Measurements from ENCODE around the gene TBPL1. TPM values are rescaled to one million over a fixed set of nuclear protein-coding genes. Genes with fewer than 3 reads are reported as not detected.
"Not testable (repeated sequence)": the region's sequence is repeated elsewhere in the genome, so short reads cannot be mapped to it uniquely, and the experiment has no call there.

TBPL1 gene
- total RNA-seq, 8 experiments from 2014 or later = 24.7 to 98.6 (median 56.9) TPM

DNA sequence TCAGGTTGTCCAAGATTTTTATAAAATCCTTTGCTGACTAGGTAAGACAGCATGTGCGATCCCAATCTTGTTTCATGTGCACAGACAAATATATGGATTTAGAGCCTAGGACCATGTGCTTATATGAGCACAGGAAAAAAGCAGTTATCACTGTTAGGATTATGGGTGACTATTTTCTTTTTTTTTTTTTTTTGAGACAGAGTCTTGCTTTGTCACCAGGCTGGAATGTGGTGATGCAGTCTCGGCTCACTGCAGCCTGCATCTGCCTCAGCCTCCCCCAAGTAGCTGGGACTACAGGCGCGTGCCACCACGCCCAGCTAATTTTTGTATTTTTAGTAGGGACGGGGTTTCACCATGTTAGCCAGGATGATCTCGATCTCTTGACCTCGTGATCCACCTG, 14.8 kb downstream of the TBPL1 start:
- ATAC-seq (replicated peaks in 6 of 8) = peak in 6 of 8 experiments; percentile 26 to 88 (median 38)
- peaks cover 6 to 20% of the 10 kb centered on the region in 2 donors for H3K4me1 ChIP-seq (replicated peaks in 1 of 2)
- H3K27ac ChIP-seq; in situ Hi-C loops (cut with MboI; ENCODE audit: low pct_unique_long_range_greater_than_20kb in 2 of 9, low sequenced_read_pairs in 9 of 9, unreplicated experiment in 9 of 9); H3K4me3 ChIP-seq: not testable (repeated sequence)
- 75 to 100% (median 93%) methylated on average over 1 to 8 of the region's 8 CpGs; no CpG with 5 or more reads in 3 of the 10 experiments for WGBS, 10 experiments

DNA sequence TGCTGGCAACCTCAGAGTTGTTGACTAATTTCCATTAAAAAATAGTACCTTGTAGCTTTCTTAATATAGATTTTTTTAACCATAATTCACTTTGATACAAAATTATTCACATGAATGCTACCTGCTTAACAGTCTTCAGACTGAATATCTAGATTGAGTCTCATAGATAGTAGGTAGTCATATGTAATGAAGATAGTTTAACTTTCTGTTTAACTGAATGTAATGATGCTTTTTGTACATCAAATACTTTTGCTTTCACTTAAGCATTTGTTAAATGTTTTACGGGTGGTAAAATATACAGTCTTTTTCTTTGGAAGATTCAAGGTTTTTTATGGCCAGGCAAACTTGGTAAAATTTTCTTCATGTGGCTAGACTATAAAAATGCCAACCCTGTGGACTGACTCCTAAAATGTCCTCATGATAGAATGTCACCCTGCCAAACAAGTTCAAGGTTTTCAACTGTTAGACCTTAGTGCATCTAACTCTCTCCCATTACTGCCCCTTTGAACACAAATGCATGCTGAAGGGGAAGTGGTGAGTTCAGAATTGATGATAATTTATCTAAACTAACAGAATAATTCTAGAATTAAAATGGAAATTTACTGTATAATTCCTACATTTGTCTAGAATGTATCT, 16.4 kb downstream of the TBPL1 start:
- Histone ChIP-seq H3K4me3 (no peak overlapping the region), H3K4me1 (replicated peaks in 1 of 2) (peaks cover 6 to 20% of the 10 kb centered on the region in 2 donors), H3K27ac (no peak overlapping the region)
- ATAC-seq (replicated peaks in 6 of 8) = no peak
- WGBS, 10 experiments = 64 to 100% (median 100%) methylated on average over 1 of the region's 1 CpG; no CpG with 5 or more reads in 1 of the 10 experiments
- in situ Hi-C loops (cut with MboI; ENCODE audit: low pct_unique_long_range_greater_than_20kb in 2 of 9, low sequenced_read_pairs in 9 of 9, unreplicated experiment in 9 of 9) = no loop called here

DNA sequence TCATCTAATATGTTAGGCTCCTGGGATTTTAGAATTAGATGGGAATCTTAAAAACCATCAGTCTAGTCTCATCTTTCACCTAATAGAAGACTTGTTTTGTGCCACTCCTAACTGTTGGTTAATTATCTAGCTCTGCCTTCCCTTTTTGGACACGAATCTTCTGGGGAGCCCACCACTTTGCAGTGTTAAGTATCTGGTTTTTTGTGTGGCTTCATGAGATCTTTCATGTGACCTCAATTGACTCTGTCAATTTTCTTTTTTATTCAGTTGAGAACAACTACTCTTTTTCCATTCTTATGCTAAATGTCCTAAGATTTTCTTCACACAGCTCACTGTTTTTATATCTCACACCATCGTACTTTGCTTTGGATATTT, 16.9 kb downstream of the TBPL1 start:
- H3K4me3 ChIP-seq = no peak overlapping the region
- WGBS, 10 experiments = 0 to 88% (median 39%) methylated on average over 1 to 2 of the region's 2 CpGs; no CpG with 5 or more reads in 1 of the 10 experiments
- ATAC-seq (replicated peaks in 6 of 8) = no peak
- in situ Hi-C loops (cut with MboI; ENCODE audit: low pct_unique_long_range_greater_than_20kb in 2 of 9, low sequenced_read_pairs in 9 of 9, unreplicated experiment in 9 of 9) = loop anchor here in 1 of 9 experiments (10.0 kb wide), 1 partner anchor 95 kb away; no protein-coding TSS in a partner anchor
- H3K4me1 ChIP-seq (replicated peaks in 1 of 2) = peaks cover 6 to 20% of the 10 kb centered on the region in 2 donors
- no peak overlapping the region for H3K27ac ChIP-seq

DNA sequence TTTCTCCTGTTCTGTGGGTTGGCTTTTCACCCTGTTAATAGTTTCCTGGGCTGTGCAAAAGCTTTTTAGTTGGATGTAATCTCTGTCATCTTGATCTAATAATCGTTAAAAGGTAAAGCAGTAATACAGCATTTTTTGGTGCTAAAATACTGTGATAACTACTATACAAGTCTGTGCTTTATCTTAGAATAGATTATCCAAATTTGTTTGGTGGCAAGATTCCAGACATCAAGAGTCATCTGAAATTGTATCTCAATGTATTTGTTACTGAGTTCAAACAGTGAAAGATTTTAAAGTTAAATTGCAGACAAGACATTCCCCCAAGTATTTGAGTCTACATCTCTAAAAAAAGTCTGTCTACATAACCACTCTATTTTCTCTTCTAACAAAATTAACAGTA, 18.8 kb downstream of the TBPL1 start:
- H3K4me1 ChIP-seq (replicated peaks in 1 of 2) = peaks cover 2 to 11% of the 10 kb centered on the region in 2 donors
- 0 to 100% (median 78%) methylated on average over 1 of the region's 1 CpG; no CpG with 5 or more reads in 4 of the 10 experiments for WGBS, 10 experiments
- no peak overlapping the region for H3K27ac ChIP-seq
- ATAC-seq (replicated peaks in 6 of 8) = peak in 1 of 8 experiments; percentile 39
- H3K4me3 ChIP-seq = no peak overlapping the region
- in situ Hi-C loops (cut with MboI; ENCODE audit: low pct_unique_long_range_greater_than_20kb in 2 of 9, low sequenced_read_pairs in 9 of 9, unreplicated experiment in 9 of 9) = loop anchor here in 1 of 9 experiments (10.0 kb wide), 1 partner anchor 93 kb away; no protein-coding TSS in a partner anchor

DNA sequence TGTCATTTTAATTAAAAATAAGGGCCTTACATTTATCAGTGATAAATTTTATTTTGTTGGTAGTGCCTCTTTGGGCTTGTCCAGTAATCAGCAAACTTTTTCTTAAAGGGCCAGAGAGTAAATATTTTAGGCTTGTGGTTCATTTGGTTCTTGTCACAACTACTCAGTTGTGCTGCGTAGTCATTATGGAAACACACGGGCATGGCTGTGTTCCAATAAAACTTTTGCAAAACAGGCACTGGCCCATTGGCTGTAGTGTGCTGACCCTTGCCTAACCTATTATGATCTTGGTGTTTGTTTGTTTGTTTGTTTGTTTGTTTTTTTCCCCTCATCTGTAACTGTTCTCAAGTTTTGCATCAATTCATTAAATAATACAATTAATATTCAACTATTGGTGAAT, 19.4 kb downstream of the TBPL1 start:
- Histone ChIP-seq H3K4me3 (no peak overlapping the region), H3K27ac (no peak overlapping the region), H3K4me1 (replicated peaks in 1 of 2) (peaks cover 0 to 7% of the 10 kb centered on the region in 2 donors)
- 42 to 100% (median 75%) methylated on average over 1 to 2 of the region's 2 CpGs; no CpG with 5 or more reads in 3 of the 10 experiments for WGBS, 10 experiments
- no peak for ATAC-seq (replicated peaks in 6 of 8)
- in situ Hi-C loops (cut with MboI; ENCODE audit: low pct_unique_long_range_greater_than_20kb in 2 of 9, low sequenced_read_pairs in 9 of 9, unreplicated experiment in 9 of 9) = loop anchor here in 1 of 9 experiments (10.0 kb wide), 1 partner anchor 92 kb away; no protein-coding TSS in a partner anchor

DNA sequence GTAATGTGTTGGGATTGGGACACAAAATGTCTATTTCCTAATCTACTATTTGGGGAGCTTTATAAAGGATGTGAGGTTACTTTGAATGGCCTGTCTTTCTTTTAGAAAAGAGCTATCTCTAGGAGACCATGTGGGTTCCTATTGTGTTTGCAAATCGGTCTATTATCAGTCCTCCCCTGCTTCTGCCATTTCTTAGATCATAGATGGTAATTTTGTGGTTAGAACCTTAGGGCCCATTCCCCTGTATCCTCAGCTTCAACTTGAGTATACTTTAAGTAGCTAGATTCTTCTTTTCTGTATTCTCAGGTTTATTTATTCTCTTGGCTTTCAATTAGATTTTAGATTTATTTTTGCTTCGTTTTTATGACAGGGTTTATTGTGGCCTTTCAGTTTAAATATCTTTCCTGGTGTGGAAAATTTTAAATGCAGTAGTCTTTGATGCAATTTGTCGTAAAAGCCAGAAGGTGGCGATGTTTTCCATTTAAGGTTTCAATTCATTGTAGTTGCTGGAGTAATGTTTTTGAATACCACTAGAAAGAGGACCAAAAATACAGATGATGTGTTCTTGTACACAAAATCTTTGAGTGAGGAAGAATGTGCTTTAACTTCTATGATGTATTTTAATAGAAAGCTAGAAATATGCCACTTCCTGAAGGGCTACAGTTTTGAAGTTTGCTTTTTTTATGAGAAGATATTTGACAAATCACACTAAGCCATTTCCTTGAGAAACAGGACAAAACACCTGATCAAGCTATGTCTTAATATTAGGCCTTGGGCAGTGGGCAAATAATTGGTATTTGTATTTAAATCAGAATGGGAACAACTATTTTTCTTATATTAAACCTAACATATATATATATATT, 20.3 kb downstream of the TBPL1 start:
- H3K4me1 ChIP-seq (replicated peaks in 1 of 2) = no peaks in the 10 kb centered on the region
- WGBS, 10 experiments = 0 to 13% (median 0%) methylated on average over 1 to 4 of the region's 4 CpGs
- no peak overlapping the region for H3K4me3 ChIP-seq
- in situ Hi-C loops (cut with MboI; ENCODE audit: low pct_unique_long_range_greater_than_20kb in 2 of 9, low sequenced_read_pairs in 9 of 9, unreplicated experiment in 9 of 9) = loop anchor here in 1 of 9 experiments (10.0 kb wide), 1 partner anchor 91 kb away; no protein-coding TSS in a partner anchor
- no peak overlapping the region for H3K27ac ChIP-seq
- peak in 5 of 8 experiments; percentile 28 to 42 (median 36) for ATAC-seq (replicated peaks in 6 of 8)

DNA sequence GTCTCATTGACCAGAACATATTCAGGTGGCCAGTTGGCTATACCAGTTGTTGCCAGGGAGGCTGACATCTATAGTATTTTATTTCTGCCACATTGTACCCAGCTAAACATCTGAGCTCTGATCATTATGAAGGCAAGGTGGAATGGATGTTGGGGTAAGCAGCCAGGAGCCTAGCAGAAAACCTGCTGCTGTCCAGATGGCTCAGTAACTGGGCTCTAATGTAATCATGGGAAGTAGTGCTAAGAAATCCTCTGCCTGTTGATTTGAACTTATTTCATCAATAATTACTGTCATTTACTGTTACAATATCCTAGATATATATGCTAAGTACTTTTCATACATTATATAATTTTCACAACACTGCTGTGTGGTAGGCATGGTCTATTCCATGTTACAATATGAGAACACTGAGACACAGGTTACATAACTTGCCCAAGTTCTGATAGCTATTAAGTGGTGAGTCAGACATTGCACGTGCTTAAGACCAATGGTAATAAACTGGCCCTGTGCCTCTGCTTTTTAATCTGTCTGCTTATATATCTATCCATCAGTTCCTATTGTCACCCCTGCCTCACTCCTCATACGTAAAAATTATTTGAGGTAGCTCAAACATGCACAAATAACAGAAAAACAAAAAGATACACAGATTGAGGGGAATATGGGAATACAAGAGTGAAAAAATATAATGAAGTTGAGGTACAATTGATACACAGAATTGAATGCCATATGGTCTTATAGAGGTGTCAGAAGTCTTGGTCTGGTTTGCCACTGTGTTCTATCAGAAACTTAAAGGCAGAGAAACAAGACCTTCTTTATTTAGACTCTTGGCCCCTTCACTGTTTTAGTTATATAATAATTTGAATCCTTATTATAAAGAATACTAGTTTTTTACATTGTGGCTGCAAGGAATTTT, 25.2 kb downstream of the TBPL1 start:
- peak; percentile 33 to 78 (median 62) for ATAC-seq (replicated peaks in 6 of 8)
- Histone ChIP-seq H3K4me3 (no peak overlapping the region), H3K27ac (no peak overlapping the region), H3K4me1 (replicated peaks in 1 of 2) (no peaks in the 10 kb centered on the region)
- in situ Hi-C loops (cut with MboI; ENCODE audit: low pct_unique_long_range_greater_than_20kb in 2 of 9, low sequenced_read_pairs in 9 of 9, unreplicated experiment in 9 of 9) = loop anchor here in 1 of 9 experiments (10.0 kb wide), 1 partner anchor 87 kb away; no protein-coding TSS in a partner anchor
- WGBS, 10 experiments = 17 to 100% (median 56%) methylated on average over 1 to 2 of the region's 2 CpGs; no CpG with 5 or more reads in 1 of the 10 experiments

DNA sequence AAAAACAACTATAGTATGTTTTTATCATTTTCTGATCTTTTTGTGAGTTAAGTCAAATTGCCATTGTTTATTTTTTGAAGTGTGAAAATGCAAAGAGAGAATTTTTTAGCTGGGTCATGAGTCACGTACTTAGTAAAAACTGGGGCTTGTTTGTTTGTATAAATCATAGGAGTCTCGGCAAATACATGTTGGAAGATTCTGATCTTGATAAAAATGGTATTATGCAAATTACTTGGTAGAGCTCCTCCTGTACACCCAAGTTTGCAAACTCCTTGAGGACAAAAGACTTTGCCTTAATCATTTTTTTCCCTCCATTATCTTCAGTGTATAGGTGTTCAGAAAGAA, 25.8 kb downstream of the TBPL1 start:
- Histone ChIP-seq H3K27ac (no peak overlapping the region), H3K4me3 (no peak overlapping the region), H3K4me1 (replicated peaks in 1 of 2) (no peaks in the 10 kb centered on the region)
- peak in 1 of 8 experiments; percentile 62 for ATAC-seq (replicated peaks in 6 of 8)
- in situ Hi-C loops (cut with MboI; ENCODE audit: low pct_unique_long_range_greater_than_20kb in 2 of 9, low sequenced_read_pairs in 9 of 9, unreplicated experiment in 9 of 9) = loop anchor here in 1 of 9 experiments (10.0 kb wide), 1 partner anchor 86 kb away; no protein-coding TSS in a partner anchor
- 17 to 100% (median 88%) methylated on average over 1 to 2 of the region's 2 CpGs for WGBS, 10 experiments

DNA sequence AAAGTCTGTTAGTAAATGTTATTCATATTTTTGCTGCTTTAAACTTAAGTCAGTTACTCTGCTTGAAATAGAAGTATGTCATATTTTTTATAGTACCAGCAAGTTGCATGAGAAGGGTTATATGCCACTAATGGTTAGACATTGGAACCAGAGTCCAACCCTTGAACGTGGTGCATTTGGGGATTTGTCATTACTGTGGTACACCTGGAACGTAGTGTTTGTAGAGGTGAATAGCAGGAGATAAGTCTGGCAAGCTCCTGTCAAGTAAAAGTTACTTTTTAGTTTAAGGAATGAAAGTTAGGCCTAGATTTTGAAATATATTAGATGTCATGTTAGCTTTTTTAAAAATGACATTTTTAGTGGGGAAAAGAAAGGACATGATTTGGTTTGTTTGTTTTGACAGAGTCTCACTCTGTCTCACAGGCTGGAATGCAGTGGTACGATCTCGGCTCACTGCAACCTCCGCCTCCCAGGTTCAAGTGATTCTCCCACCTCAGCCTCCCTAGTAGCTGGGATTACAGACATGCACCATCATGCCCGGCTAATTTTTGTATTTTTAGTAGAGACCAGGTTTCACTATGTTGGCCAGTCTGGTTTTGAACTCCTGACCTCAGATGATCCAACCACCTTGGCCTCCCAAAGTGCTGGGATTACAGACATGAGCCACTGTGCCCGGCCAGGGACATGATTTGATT, 26.4 kb downstream of the TBPL1 start:
- ATAC-seq (replicated peaks in 6 of 8); H3K4me1 ChIP-seq (replicated peaks in 1 of 2); H3K4me3 ChIP-seq; H3K27ac ChIP-seq: not testable (repeated sequence)
- in situ Hi-C loops (cut with MboI; ENCODE audit: low pct_unique_long_range_greater_than_20kb in 2 of 9, low sequenced_read_pairs in 9 of 9, unreplicated experiment in 9 of 9) = loop anchor here in 1 of 9 experiments (10.0 kb wide), 1 partner anchor 85 kb away; no protein-coding TSS in a partner anchor
- 50 to 100% (median 95%) methylated on average over 1 to 7 of the region's 7 CpGs; no CpG with 5 or more reads in 1 of the 10 experiments for WGBS, 10 experiments

DNA sequence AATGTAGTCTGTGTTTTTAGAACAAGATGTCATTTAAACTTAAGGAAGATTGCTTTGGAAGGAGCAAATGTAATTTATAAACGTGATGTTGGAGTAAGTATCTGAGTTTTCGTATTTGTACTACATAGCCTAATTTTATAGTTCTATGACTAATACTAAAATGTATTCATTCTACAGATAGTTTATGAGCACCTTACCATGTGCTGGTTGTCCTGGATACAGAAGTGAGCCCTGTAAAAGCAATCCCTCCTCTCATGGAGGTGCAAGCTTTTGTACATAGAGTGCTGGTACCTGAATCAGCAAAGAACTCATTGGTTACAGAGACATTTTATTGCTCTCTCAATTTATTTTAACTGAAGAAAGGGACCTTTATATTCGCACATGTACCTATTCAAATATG, 27.1 kb downstream of the TBPL1 start:
- 73 to 100% (median 94%) methylated on average over 2 to 3 of the region's 3 CpGs for WGBS, 10 experiments
- no peaks in the 10 kb centered on the region for H3K4me1 ChIP-seq (replicated peaks in 1 of 2)
- ATAC-seq (replicated peaks in 6 of 8) = no peak
- in situ Hi-C loops (cut with MboI; ENCODE audit: low pct_unique_long_range_greater_than_20kb in 2 of 9, low sequenced_read_pairs in 9 of 9, unreplicated experiment in 9 of 9) = no loop called here
- H3K27ac ChIP-seq = no peak overlapping the region
- H3K4me3 ChIP-seq = no peak overlapping the region

DNA sequence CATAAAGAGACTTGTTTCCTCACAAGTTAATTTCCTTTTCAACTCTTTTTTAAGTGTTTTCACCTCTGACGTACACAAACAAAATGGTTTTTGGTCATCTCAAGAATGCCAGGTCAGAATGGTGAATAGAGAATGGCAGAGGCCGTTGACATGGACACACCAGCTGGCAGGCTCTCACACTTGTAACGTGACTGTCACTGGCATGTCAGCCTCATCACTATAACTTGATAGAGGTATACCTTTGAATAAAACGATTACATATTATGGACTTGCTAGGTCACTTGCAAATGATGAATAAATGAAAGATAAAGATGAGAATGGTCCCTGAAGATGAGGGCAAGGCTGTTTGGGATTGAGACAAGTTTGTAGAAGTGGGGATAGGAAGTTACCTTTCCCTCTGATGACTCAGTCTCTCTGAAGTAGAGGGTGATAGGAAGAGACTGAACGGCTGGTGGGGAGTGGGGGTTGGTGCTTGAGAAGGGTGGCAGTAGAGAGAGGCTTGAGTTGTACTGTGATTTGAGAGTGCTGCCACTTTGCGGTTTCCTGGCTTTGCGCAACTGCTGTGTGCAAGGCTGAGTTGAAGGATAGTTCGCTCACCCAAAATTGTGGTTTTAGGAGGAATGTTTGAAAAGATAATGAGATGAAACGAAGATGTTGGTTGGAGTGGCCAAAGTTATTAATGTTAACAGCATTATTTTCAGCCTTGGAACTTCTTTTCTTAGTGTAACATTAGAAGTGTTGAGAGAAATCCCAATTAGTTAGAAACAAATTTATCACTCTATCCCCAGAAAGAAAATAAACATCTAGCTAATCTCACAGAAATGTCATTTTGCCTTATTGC, 30.3 kb downstream of the TBPL1 start:
- ATAC-seq (replicated peaks in 6 of 8) = no peak
- WGBS, 10 experiments = 70 to 100% (median 86%) methylated on average over 3 to 9 of the region's 9 CpGs
- in situ Hi-C loops (cut with MboI; ENCODE audit: low pct_unique_long_range_greater_than_20kb in 2 of 9, low sequenced_read_pairs in 9 of 9, unreplicated experiment in 9 of 9) = no loop called here
- H3K27ac ChIP-seq = no peak overlapping the region
- no peaks in the 10 kb centered on the region for H3K4me1 ChIP-seq (replicated peaks in 1 of 2)
- no peak overlapping the region for H3K4me3 ChIP-seq

Measured in motor neuron (in vitro differentiated cells).